ENCODE measurements around the gene GSK3B. TPM values are rescaled to one million over a fixed set of nuclear protein-coding genes. Genes with fewer than 3 reads are reported as not detected.

The GSK3B gene
- total RNA-seq, 1 donor from 2014 or later, result 34.1 TPM

GRCh38 chr3:119779731-119780383, 314.4 kb downstream of the GSK3B start:
- Mint-ChIP-seq H3K27ac (no peak overlapping the region), H3K4me1 (ENCODE audit: low read depth) (no peaks in the 10 kb centered on the region), H3K27me3 (ENCODE audit: insufficient read depth) (peaks cover 2% of the 10 kb centered on the region), H3K9me3 (peaks cover 8% of the 10 kb centered on the region), H3K4me3 (no peak overlapping the region), H3K36me3 (ENCODE audit: low read depth) (no peaks in the 10 kb centered on the region)
- DNase-seq (ENCODE audit: low spot score), result no peak
- intact Hi-C loops (cut with micrococcal nuclease), result no loop called here

GRCh38 chr3:119778811-119779210, 315.4 kb downstream of the GSK3B start:
- Mint-ChIP-seq H3K4me3 (no peak overlapping the region), H3K36me3 (ENCODE audit: low read depth) (no peaks in the 10 kb centered on the region), H3K9me3 (peaks cover 8% of the 10 kb centered on the region), H3K4me1 (ENCODE audit: low read depth) (no peaks in the 10 kb centered on the region), H3K27me3 (ENCODE audit: insufficient read depth) (peaks cover 5% of the 10 kb centered on the region), H3K27ac (no peak overlapping the region)
- intact Hi-C loops (cut with micrococcal nuclease), result no loop called here
- no peak for DNase-seq (ENCODE audit: low spot score)

GRCh38 chr3:119778176-119778575, 316.1 kb downstream of the GSK3B start:
- H3K27ac Mint-ChIP-seq, result no peak overlapping the region
- H3K27me3 Mint-ChIP-seq (ENCODE audit: insufficient read depth), result peaks cover 7% of the 10 kb centered on the region
- no peaks in the 10 kb centered on the region for H3K4me1 Mint-ChIP-seq (ENCODE audit: low read depth)
- DNase-seq (ENCODE audit: low spot score), result no peak
- H3K9me3 Mint-ChIP-seq, result peaks cover 8% of the 10 kb centered on the region
- H3K36me3 Mint-ChIP-seq (ENCODE audit: low read depth), result no peaks in the 10 kb centered on the region
- H3K4me3 Mint-ChIP-seq, result no peak overlapping the region
- intact Hi-C loops (cut with micrococcal nuclease), result no loop called here

GRCh38 chr3:119776304-119776703, 317.9 kb downstream of the GSK3B start:
- Mint-ChIP-seq H3K4me1 (ENCODE audit: low read depth) (no peaks in the 10 kb centered on the region), H3K36me3 (ENCODE audit: low read depth) (no peaks in the 10 kb centered on the region), H3K27me3 (ENCODE audit: insufficient read depth) (peaks cover 6% of the 10 kb centered on the region), H3K4me3 (no peak overlapping the region), H3K27ac (no peak overlapping the region), H3K9me3 (peaks cover 8% of the 10 kb centered on the region)
- DNase-seq (ENCODE audit: low spot score), result no peak
- intact Hi-C loops (cut with micrococcal nuclease), result no loop called here

- Mint-ChIP-seq H3K4me3 (no peak overlapping the region), H3K27me3 (ENCODE audit: insufficient read depth) (peaks cover 6% of the 10 kb centered on the region), H3K36me3 (ENCODE audit: low read depth) (no peaks in the 10 kb centered on the region), H3K27ac (no peak overlapping the region), H3K4me1 (ENCODE audit: low read depth) (no peaks in the 10 kb centered on the region), H3K9me3 (peaks cover 8% of the 10 kb centered on the region)
- no peak for DNase-seq (ENCODE audit: low spot score)
- intact Hi-C loops (cut with micrococcal nuclease), result no loop called here
These were observed 319.8 kb downstream of the GSK3B start for GRCh38 chr3:119774444-119774843.

Other genes with a start within 250 kb of the GSK3B start
- gene GPR156, start 190.8 kb upstream of the GSK3B start, total RNA-seq, result 0.18 TPM in 1 of 2 replicates, not detected in the other

Data from activated T-helper 1 cell treated with anti-CD3 and anti-CD28 coated beads, Interleukin-12 subunit alpha, Interleukin-12 subunit beta, Interleukin-2, Interleukin-4 antibody, amounts not matched to agents 30 ng/mL and 10 ng/mL and 1 ng/mL, durations not matched to agents 14 hours and 24 hours and 36 hours (primary cell).